ENCODE measurements around the gene LRIT2. TPM values are rescaled to one million over a fixed set of nuclear protein-coding genes. Genes with fewer than 3 reads are reported as not detected.

LRIT2 gene
- total and polyA plus RNA-seq, 9 of the 15 experiments (the other 6 are each of a cell fraction or from before 2014, with no cell fraction given) = not detected

DNA sequence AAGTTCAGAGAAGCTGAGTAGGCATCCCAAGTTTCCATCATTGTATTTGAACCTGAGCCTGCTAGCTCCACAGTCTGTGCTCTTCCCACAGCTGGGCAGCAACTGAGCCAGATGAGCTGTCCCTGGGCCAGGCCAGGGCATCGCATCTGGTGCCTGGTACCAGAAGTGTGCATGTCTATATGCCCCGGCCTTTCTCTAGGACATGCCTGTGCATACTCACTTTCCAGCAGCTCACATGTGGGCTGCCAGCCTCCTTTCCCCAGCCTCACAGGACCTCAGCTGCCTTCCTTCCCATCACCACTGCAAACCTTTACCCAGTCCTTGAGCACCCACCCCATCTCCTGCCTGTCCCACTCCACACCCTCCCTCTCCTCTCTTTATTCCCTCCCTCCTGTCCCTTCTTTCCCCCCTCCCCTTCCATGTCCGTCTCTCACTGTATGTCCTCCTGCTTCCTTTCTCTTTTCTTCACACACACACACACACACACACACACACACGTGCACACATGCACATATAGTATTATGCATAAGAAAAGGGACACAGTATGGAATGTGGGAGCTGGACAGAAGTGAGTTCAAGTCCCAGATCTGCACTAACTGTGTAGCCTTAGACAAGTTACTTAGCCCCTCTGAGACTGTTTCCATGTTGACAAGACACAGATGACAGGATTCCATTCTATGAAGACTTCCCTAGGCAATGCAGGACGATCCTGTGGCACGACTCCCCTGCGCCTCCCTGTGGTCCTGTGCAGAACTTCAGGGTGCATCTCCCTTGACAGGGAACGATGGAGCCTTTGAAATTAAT lies 20.1 kb downstream of the LRIT2 start (continued):
- no peak for TF ChIP-seq GABPB2 (CRISPR knock-in tag; conservative IDR thresholded peaks at IDR 0.05)
- no peak for TF ChIP-seq ZBED1 (IDR thresholded peaks at IDR 0.05)
- no peak for TF ChIP-seq NR2C1 (IDR thresholded peaks at IDR 0.05)
- TF ChIP-seq NR2C1 (tag; IDR thresholded peaks at IDR 0.05) = no peak
- TF ChIP-seq DPF2 (IDR thresholded peaks at IDR 0.05) = no peak
- no peak for TF ChIP-seq ZNF277 (CRISPR knock-in tag; IDR thresholded peaks at IDR 0.05; ENCODE audit: borderline replicate concordance)
- TF ChIP-seq CXXC5 (CRISPR knock-in tag; IDR thresholded peaks at IDR 0.05) = no peak
- TF ChIP-seq EGR1 (conservative IDR thresholded peaks at IDR 0.05) = no peak
- no peak for TF ChIP-seq SNRNP70 (optimal IDR thresholded peaks at IDR 0.05; ENCODE audit: low read depth, low read length)
- TF ChIP-seq FOXJ3 (CRISPR knock-in tag; IDR thresholded peaks at IDR 0.05) = no peak
- TF ChIP-seq BRF1 (IDR thresholded peaks at IDR 0.05; ENCODE audit: borderline replicate concordance, extremely low read depth, insufficient read length) = no peak
- peak; percentile 41 for TF ChIP-seq MEIS2 (IDR thresholded peaks at IDR 0.05; ENCODE audit: partially characterized antibody)
- no peak for TF ChIP-seq SRF (CRISPR knock-in tag; IDR thresholded peaks at IDR 0.05)
- TF ChIP-seq NELFE (IDR thresholded peaks at IDR 0.05; ENCODE audit: insufficient read depth, insufficient read length) = no peak
- TF ChIP-seq ZNF3 (CRISPR knock-in tag; IDR thresholded peaks at IDR 0.05) = no peak
- TF ChIP-seq MYC (IDR thresholded peaks at IDR 0.05; ENCODE audit: low read depth, low read length) = no peak
- no peak for TF ChIP-seq MYC (CRISPR knock-in tag; IDR thresholded peaks at IDR 0.05; ENCODE audit: borderline replicate concordance, low read depth)
- no peak for TF ChIP-seq JUNB (CRISPR knock-in tag; conservative IDR thresholded peaks at IDR 0.05)
- no peak for TF ChIP-seq KLF13 (tag; IDR thresholded peaks at IDR 0.05; ENCODE audit: borderline replicate concordance, low read depth)
- TF ChIP-seq ZNF23 (CRISPR knock-in tag; IDR thresholded peaks at IDR 0.05) = no peak
- TF ChIP-seq ZNF707 (CRISPR knock-in tag; conservative IDR thresholded peaks at IDR 0.05) = no peak
- no peak for TF ChIP-seq KLF16 (IDR thresholded peaks at IDR 0.05)
- TF ChIP-seq ATF7 (IDR thresholded peaks at IDR 0.05) = 0 out of 2 replicates have a peak, but pooled peaks have one; percentile 13
- 0 out of 2 replicates have a peak, but pooled peaks have one; percentile 16 for TF ChIP-seq TOE1 (IDR thresholded peaks at IDR 0.05; ENCODE audit: borderline replicate concordance)
- no peak for TF ChIP-seq TOE1 (CRISPR knock-in tag; IDR thresholded peaks at IDR 0.05; ENCODE audit: borderline replicate concordance, low read depth)

Measured in K562 (cell line).